Activated T-cell treated with anti-CD3 and anti-CD28 coated beads, Interleukin-2, amount 50 U/mL, for 1 hour (primary cell): ENCODE results near the gene C3orf18.

Source experiments
- DNase-seq: peaks from one replicate; pipeline ENCODE4 v3.0.0-alpha.2; 2020

The C3orf18 gene

DNA sequence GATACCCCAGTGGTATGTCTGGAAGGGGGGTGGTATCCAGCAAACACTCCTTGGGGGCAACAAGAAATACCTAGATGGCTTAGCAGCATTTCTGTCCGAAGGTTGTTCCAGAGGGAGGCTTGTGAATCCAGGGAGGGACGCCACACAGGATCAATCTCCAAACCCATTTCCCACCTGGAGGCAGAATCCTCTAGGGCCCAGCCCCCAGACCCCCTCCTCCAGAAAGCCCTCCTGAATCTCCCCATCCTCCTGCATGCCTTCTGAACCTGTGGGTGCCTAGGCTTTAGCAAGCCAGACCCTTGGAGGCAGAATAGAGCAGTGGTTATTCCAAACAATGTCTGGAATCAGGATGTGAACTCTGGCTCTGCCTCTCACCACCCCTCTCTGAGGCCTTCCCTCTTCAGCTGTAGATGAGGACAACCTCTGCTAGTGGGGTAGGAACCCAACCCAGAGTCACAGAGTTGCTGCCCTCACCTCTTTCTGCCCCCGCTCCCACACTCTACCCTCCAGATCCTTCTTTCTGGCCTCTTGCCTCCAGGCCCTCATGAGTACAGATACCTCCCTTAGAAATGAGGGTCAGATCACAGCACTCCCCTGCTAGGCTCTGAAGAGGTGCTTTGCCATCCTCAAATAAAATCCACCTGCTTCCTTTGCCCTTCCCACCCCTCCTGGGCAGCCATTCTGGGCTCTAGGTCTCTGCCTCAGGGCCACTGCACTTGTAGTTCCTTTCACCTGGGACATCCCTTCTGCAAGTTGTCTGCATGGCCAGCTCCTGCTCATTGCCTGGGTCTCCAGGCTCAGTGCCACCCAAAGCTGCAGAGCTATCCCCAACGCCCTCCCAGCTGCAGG is 35.9 kb upstream of the C3orf18 start:
- no peak for DNase-seq

DNA sequence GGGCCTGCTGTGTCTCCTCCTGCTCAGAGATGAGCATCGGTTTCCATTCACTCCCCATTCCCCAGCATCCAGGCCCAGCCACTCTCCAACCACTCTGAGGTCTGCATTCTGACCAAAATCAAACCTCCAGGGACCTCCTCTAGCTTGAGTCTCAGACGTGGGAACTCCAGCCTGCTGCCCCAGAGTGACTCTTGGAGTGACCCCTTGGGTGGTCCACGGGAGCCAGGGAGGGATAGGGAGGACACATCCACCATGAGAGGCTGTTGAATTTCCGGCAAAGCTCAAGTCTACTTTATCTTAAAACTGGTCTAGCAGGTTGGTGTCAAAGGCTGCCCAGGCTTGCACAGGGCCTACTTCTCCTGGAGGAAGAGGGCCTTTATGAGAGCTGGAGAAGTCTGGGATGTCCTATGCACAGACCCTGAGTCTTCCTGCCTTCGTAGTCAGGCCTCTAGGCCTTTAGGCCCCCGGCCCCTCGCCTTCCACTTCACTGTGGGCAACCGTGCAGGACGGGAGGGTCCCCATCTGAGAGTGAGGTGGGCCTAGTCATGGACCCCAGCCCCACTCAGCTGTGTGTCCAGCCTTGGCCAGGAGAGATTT is 35.1 kb upstream of the C3orf18 start:
- DNase-seq, result no peak

DNA sequence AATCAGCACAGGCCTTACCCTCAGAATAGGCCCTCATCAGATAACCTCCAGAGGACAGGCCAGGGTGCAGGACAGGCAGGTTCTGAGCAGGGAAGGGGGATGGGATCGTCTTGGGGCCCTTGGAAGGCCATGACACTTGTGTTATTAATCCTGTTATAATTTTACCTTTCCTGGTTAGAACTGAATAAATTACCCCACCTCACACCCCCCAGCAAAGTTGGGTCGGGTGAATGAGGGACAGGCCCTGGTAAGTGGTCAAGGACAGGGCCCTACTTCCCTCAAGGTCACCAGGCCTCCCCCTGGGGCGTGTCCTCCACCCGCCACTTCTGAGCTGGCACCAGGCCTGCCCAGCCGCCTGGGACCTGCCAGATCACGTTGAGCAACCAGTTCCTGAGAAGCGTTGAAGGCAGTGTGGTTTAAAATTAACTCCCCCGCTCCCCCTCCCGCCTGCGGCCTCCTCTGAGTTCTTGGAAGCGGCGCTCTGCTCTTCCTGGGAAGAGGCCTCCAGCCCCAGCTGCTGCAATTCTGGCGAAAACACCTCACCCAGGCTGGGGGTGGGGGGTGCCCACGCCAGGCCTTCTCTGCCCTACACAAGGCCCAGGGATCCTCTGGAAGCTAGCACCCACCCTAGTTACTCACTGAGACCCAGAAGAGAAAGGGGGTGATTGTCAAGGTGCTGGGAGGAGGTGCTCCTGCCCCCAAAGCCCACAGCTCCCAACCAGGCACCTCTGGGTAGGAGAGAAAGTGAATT is 33.5 kb upstream of the C3orf18 start:
- peak; percentile 81 for DNase-seq

DNA sequence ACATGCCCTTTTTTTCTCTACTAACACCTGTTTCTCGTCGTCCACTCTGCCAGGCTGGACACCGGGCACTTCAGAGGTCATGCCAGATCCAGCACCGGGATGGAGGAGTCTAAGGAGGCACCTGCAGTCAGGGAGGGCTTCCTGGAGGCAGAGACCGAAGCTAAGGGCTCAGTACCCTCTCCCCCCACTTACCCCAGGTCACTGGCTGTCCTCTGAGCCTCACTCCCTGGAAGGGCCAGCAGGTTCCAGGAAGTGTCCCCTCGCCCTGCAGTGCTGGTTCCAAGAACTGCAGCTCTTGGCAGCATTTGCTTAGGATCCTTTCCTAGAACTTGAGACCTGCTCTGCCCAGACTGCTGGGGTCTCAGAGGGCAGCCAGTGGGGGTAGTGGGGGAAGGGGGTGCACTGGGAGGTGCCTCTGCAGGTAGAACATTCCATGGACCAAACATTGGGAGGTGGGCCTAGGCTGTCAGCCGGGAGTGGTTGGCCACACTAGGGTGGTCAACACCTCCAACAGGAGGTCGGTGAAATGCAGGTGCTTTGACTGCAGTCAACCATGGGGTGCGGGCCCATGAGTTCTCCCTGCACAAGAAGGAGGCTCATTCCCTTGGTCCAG is 32.7 kb upstream of the C3orf18 start:
- DNase-seq, result no peak

DNA sequence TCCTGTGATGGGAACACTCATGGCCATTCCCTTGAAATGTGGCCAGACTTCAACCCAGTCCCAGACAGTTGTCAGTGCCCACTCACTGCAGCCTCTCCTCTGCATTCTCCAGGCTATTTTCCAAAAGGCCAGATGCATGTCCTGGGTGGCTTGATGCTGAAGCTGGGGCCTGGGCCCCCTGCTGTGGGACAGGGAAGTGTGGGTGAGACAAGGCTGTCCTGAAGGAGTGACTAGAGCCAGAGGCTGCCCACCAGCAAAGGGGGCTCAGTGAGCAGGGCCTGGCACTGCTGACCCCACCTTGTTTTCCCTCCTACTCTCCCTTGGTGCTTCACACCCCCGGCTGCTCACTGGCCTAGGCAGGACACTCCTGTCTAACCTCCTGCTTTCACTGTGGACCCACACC is 32.2 kb upstream of the C3orf18 start:
- DNase-seq, result no peak

DNA sequence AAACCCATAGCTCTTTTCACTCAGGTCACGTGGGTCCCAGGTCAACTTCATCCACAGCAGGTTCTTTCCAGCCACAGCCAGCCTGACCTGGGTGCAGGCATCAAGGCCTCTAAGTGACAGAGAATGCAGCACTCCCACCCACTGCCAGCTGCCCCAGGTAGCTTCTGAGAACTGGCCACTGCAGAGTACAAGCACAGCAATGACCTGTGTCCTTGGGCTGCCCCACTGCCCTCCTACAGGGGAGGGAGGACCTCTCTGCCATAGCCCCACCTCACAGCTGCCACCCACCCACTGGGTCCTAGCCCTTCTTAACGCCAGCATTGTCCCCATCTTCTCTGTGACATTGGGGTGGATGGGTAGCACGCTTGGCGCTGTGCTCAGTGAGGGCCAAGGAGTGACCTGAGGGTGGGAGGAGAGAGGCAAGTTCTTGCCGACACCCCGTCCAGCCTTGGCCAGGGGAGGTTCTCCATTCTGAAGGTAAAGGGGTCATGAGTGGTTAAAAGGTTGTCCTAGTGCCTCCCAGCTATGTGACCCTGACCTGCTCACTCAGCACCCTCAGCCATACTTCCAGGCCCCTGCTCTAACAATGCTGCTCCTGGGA is 31.7 kb upstream of the C3orf18 start:
- no peak for DNase-seq

DNA sequence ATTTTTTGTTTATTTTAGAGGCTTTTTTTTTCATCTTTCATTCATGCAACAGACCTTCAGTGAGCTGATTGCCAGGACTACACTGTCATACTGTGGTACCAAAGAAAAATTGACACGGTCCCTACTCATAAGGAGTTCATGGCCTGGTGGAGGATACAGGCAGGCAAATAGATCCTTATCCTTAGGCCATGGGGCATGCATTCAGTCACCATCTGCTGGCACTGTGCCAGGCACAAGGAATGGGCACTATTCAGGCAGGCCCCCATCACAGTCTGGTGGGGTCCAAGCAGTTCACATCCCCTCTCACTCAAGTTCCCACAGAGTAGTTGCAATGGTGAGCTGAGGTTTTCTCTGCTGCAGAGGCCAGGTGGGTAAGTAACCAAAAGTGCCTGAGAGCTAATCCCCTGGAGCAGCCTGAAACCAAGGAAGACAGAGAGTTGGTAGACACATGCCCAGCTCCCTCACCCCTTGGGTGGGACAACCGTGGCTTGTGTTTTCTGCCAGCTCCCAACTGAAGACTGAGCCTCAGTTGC is 26.8 kb upstream of the C3orf18 start:
- no peak for DNase-seq

DNA sequence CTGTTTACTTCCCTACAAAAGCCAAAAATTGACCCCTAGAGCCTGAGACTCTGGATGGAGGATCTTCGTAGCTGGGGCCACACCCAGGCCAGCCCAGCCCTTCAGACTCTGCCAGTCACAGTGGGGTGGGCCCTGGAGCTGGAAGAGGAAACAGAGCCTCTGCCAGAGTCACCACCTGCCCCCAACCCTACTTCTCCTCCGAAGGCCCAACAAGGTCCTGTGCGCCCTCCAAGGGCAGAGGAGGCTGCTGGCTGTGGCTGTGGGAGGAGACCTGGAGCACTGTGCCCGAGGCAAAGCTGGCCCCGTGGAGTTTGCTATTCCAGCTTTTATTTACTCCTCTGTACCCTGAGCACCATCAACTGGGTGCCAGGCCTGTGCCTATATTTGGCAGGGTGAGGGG is 25.0 kb upstream of the C3orf18 start:
- DNase-seq, result no peak

DNA sequence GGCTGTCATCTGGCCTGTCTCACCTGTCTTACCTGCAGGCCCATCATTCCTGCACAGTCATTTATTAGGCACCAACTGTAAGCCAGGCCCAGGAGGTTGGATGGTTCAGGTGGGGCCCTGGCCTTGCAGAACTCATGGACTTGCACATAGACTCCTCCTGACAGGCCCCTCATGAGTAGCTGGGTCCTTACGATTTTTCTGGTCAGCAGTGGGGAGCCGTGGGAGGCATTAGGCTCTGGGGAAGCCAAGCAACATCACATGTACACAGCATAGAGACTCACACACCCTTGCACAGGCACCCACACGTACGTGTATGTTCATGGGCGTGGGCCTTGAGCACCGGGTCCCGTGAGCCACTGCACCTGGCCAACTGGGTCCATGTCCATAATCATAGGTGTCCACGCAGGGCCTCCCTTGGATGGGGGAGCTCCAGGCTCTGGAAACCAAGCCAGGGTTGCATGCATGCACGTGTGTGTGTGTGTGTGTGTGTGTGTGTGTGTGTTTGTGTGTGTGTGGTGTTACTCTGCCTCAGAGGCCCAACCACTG is 23.7 kb upstream of the C3orf18 start:
- DNase-seq, result no peak

DNA sequence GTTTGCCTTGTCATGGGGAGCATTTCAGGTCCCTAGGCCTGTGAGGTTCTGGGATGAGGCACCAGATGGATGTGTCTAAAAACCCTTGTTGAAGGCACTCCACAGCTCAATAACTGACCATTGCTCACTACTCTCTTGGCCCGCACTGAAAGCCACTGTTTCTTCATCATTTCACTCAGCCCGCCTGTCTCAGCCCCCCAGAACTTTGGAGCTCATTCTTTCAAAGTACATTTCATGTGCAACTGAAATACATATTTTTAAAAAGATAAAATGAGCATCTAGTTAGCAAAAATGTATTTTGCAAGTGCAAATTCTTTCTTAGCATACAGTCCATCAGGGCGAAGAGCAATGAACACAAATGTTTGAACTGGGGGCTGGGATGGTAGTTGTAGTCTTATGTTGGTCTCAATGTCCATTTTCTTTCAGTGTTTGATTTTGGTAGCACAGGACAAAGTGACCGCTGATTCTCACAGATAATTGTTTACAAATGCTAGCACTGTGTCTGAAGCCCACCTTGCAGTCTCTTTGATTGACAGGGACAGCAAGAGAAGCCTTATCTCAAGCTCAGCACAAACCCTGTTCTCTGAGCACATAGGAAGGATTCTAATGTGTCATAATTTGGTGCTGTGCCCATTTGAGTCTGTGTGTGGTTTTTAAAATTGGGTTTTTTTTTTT is 21.3 kb upstream of the C3orf18 start:
- no peak for DNase-seq

DNA sequence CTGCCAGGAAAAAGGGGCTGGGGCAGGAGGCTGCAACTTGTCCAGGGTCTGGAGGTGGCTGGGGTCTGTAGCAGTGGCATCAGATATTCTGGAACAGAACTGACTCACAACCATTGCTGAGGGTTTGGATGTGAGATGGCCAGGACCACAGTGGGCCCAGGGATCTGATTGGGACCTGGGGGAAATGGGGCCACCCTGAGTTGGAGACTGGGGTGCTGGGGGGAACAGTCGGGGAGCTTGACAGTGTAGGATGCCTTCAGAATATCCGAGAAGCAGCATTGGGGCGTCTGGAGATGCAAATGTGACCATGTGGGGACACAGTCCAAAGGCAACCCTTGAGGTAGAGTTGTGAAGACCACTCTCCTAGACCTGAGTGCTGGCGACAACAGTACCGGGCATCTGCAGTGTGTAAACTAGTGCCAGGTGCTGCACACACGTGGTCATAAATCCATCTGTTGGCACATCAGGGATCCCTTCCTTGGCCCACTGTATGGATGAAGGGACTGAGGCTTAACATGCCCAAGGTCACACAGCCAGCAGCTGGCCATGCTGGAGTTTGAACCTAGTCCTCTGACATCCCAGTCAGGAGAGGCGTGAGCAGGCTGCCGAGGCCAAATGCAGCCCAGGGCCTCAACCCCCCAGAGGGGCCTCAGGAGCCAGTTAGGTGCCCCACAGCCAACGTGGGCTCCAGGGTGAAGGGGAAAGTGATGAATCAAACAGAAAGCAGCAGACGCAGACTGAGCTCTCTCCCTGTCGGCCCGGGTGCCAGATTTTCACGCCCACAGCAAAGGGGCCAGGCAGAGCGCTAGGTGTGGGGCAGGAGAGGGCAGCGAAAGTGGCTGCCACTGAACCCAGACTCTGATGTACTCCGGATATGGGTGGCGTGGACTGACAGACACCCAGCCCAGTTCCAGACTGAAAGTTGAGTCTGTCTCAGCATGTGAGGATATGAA is 20.5 kb upstream of the C3orf18 start:
- peak; percentile 63 for DNase-seq

DNA sequence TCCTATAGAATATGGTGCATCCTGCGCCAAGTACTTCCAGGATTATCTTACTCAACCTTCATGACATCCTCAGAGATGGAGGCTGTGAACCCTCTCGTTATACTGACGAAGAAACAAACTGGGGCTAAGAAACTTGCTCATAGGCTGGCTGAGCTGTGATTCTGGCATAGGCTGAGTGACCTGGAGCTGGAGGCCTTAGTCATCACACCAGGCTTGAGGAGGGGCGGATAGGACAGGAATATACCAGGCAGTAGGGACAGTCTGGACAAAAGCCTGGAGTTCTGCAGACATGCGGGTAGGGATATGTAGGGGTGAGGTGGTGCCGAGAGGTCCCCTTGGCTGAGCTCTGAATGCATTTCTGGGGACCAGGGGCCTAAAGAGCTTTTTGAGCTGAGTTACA is 19.8 kb upstream of the C3orf18 start:
- DNase-seq, result no peak

DNA sequence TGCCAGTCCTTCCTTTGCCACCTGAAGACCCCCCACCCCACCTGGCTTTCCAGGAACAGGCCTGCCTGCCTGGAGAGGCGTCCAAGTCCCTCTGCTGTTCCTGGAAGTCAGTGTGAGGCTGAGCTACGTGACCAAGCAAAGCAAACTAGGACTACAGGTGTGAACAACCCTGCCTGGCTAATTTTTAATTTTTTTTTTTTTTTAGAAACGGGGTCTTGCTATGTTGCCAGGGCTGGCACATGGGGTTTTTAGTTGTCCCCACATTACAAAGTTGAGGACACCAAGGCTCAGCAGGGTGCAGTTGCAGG is 19.2 kb upstream of the C3orf18 start:
- no peak for DNase-seq

DNA sequence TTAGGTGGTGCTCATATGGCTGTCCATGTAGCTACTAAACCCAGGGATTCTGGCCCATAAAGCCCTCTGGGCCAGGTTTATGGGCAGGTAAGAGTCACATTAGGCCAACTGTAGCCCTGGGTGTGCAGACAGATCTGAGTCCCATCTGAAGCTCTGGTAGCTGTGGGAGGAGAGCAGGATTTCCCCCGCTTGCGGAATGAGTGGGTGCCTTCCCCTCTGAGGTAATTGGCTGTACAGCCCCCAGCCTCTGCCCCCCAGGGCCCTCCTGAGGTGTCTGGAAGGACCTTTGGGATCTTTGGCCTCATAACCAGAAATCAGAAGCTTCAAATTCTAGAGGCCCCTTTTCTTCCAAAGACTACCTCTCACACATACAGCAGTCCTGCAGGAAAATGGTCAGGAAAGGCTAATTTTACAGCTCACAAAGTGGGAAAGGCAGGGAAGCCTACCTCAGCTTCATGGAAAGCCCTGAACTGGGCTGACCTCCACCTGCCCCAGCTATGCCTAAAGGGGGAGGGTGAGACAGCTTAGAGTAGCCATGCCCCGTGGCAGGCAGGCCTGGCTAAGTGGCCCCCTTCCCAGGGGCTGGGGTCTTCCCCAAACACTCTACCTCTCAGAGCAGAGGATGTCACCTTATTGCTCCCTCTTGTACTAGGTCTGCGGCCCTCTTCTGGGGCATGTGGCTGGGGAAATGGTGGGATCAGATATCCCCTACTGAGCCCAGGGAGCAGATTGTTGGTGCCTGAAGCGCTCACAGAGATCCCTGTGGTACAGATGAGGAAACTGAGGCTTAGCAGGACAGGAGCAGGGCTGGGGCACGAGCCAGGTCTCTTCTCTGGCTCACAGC is 18.6 kb upstream of the C3orf18 start:
- no peak for DNase-seq

DNA sequence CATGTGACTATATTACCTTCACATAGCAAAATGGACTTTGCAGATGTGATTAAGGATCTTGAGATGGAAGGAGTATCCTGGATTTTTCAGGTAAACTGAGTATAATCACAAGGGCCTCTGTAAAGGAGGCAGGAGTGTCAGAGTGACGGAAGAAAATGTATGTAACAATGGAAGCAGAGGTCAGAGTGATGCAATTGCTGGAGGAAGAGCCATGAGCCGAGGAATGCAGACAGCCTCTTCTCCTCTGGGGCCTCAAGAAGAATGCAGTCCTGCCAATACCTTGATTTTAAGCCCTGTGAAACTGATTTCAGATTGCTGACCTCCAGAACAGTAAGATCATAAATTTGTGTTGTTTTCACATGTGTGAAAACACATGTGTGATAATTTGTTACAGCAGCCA is 16.8 kb upstream of the C3orf18 start:
- no peak for DNase-seq

DNA sequence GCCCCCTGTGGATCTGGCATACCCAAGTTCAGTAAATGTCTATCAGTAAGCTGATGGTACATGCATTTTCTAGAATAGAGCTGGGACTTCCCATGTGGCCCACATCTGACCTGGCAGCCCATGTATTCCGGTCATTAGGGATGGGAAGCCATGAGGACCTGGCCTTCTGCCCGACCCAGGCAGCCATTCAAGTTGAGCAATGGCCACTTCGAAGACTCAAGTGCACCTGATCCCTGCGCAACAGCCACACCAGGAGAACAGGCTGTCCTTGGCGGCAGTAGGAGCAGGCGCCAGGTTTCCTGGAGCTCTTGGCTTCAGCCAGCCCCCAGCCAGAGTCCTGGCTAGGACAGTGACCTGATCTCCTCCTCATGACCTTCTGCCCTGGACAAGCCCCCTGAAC is 16.4 kb upstream of the C3orf18 start:
- no peak for DNase-seq

DNA sequence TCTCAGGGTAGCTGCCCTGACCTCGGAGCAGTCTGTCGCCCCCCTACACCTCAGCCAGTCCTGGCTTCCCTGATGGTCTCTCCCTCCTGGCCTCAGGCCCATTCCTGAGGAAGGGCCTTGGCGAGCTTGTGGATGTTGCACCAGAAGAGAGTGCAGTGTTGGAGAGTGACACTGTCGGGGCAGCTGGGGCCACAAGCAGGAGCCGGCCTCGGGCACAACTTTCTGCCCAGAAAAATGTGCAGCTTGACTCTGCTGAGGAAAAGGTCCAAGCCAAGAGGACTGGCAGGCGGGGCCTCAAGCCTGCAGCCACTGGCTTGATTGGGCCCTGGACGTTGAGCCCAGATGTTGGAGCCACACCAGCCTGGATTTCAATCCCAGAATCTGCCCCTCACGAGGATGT is 14.5 kb upstream of the C3orf18 start:
- DNase-seq, result no peak

DNA sequence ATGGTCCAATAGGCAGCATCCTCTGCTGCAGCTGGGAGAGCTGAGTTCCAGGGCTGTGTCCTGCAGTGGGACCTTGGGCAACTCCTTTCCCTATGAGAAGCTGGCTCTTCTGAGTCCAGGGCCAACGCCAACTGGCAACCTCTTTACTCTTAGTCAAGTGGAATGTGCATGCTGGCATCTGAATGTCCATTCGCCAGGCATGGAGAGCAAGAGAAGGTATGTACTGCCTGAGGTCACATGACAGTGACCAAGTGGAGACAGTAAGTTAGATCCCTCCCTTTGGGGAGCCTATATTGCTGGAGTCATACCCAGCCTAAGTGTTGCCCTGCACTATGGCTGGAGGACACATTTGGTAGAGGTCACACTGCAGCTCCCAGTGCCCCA is 13.9 kb upstream of the C3orf18 start:
- DNase-seq, result no peak

DNA sequence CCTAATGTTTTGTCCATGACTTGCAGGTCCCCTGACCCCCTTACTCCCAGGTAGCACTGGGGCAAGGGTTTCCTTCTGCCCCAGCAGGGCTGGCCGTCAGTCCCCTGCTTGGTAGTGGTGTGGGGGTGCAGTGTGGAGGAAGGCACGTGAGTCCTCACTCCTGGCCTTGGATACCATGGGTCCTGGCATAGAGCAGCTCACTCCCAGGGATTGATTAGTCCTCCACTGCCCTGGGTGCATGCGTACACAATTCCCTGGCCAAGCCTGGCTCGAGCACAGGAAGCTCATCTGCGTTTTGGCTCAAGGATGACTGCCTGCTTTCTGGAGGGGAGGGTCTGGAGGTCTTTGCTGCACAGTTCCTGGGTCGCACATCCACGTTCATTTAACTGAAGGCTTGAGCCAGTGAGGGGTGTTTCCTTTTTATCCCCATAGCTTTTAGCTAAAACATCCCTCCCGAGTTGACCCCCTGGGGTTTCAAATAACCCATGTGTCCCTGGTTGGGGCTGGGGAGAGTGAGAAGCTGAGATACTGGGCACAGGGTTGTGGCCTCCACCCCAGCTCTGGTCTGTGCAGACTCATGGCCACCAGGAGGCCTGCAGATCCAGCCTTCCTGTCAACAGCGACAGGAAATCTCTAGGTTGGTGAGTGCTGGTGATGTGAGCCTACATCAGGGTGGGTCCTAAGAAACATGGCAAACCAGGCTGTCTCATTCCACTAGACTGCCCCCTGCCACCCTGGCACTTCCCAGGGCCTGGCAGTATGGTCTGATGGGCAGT is 13.3 kb upstream of the C3orf18 start:
- DNase-seq, result no peak
